HepG2 (cell line): ENCODE results near the gene KLHL18. TPM values are rescaled to one million over a fixed set of nuclear protein-coding genes. Genes with fewer than 3 reads are reported as not detected.

Experiments used
- ATAC-seq: fragments of 200-7000 bp; cut with Tn5 transposase; 3 replicates; pipeline ENCODE4 v1.9.1; 2020; ENCODE audit warnings: mild to moderate bottlenecking, moderate library complexity
- BruUV-seq: library from RNA; stranded (reverse); fragments of 400-500 nt; replicated peaks from 2 replicates; lab custom pipeline; 2021; lab: Mats Ljungman, UMichigan
- CTCF ChIA-PET: fragments of 300-600 bp; formaldehyde crosslinking; extraction: SDS; loops from one replicate; lab custom pipeline; 2021; ENCODE audit warnings: low total read pairs, inconsistent platforms, low intra/inter-chr PET ratio; lab: Yijun Ruan, JAX
- POLR2A ChIA-PET: fragments of 350-600 bp; sonication (Branson Sonifier 250); formaldehyde crosslinking; loops from one replicate; lab custom pipeline; 2020; ENCODE audit warnings: antibody characterized with exemption, inconsistent platforms; lab: Yijun Ruan, JAX
- DNase-seq: peaks from one replicate; pipeline ENCODE4 v3.0.0-alpha.2; 2015; ENCODE audit warnings: low spot score
- FAIRE-seq: peaks from 3 replicates; lab custom pipeline; 2011; peaks lifted over from hg19 to GRCh38; lab: Jason Lieb, UNC
- H2AFZ ChIP-seq: one replicate; pipeline ENCODE4 v1.6.1; 2011; ENCODE audit warnings: low read length, inconsistent platforms
- H3K27ac ChIP-seq: fragments of 300-600 bp; 3 replicates; pipeline ENCODE4 v1.8.0; 2011; ENCODE audit warnings: mixed run types, mild to moderate bottlenecking, mixed read lengths, low read length, inconsistent platforms; ENCODE audit not compliant: insufficient read depth; ENCODE audit errors: extremely low read length
- H3K27me3 ChIP-seq, 2 experiments: fragments of 200-600 bp in 1 of 2; 2 replicates in 1 of 2; 3 replicates in 1 of 2; pipeline versions ENCODE4 v1.6.0 to v1.8.0; 2011; ENCODE audit warnings: low read length in 2 of 2, mild to moderate bottlenecking in 2 of 2, moderate library complexity in 2 of 2, inconsistent platforms in 1 of 2; ENCODE audit not compliant: insufficient read depth in 2 of 2, control insufficient read depth in 1 of 2
- H3K36me3 ChIP-seq, 2 experiments: fragments of 200-600 bp in 1 of 2; replicated peaks in 1 of 2; 2 replicates in 1 of 2; 3 replicates in 1 of 2; pipeline versions ENCODE4 v1.5.1 to v1.8.0; 2011; ENCODE audit warnings: low read length in 2 of 2, inconsistent platforms in 1 of 2; ENCODE audit not compliant: insufficient read depth in 2 of 2, control insufficient read depth in 1 of 2
- H3K4me1 ChIP-seq: 2 replicates; pipeline ENCODE4 v1.5.1; 2012; ENCODE audit warnings: low read length, inconsistent platforms; ENCODE audit not compliant: insufficient read depth
- H3K4me2 ChIP-seq: 2 replicates; pipeline ENCODE4 v1.6.0; 2011; ENCODE audit warnings: low read depth, low read length, inconsistent platforms
- H3K4me3 ChIP-seq, 3 experiments: fragments of 200-600 bp in 1 of 3; sonication (generic), shearing (Covaris generic) in 1 of 3; replicated peaks in 1 of 3; 2 replicates each; pipeline ENCODE4 v1.5.1; 2011 to 2016; ENCODE audit warnings: low read length in 3 of 3, inconsistent platforms in 2 of 3, low read depth in 2 of 3, mild to moderate bottlenecking in 2 of 3, control low read depth in 1 of 3, mixed read lengths in 1 of 3; ENCODE audit not compliant: insufficient read depth in 1 of 3
- H3K79me2 ChIP-seq: one replicate; pipeline ENCODE4 v1.6.1; 2011; ENCODE audit warnings: low read length, inconsistent platforms; ENCODE audit not compliant: insufficient read depth
- H3K9ac ChIP-seq: 2 replicates; pipeline ENCODE4 v1.6.0; 2011; ENCODE audit warnings: mild to moderate bottlenecking, low read depth, low read length, inconsistent platforms; ENCODE audit not compliant: insufficient read depth
- H3K9me3 ChIP-seq: 2 replicates; pipeline ENCODE4 v1.5.1; 2012; ENCODE audit warnings: mild to moderate bottlenecking, low read length
- H4K20me1 ChIP-seq: 2 replicates; pipeline ENCODE4 v1.6.0; 2011; ENCODE audit warnings: inconsistent platforms, mild to moderate bottlenecking, low read length, moderate library complexity; ENCODE audit not compliant: insufficient read depth
- ARID3A ChIP-seq: IDR thresholded peaks from 2 replicates; pipeline ENCODE4 v1.6.1; 2012; ENCODE audit warnings: low read depth, low read length, improper control_type of control experiment
- SP2 ChIP-seq: sonication (generic); formaldehyde crosslinking; IDR thresholded peaks from 2 replicates; pipeline ENCODE4 v1.5.1; 2020; ENCODE audit warnings: mild to moderate bottlenecking, missing genetic modification reagents
- ZBTB38 ChIP-seq: sonication (generic); formaldehyde crosslinking; IDR thresholded peaks from 2 replicates; pipeline ENCODE4 v1.5.1; 2020; ENCODE audit warnings: mild to moderate bottlenecking, missing genetic modification reagents
- ZNF430 ChIP-seq: sonication (generic); formaldehyde crosslinking; IDR thresholded peaks from 2 replicates; pipeline ENCODE4 v1.9.0; 2021; ENCODE audit warnings: mild to moderate bottlenecking, missing genetic modification reagents
- ZNF547 ChIP-seq: sonication (generic); formaldehyde crosslinking; IDR thresholded peaks from 2 replicates; pipeline ENCODE4 v1.5.1; 2020; ENCODE audit warnings: mild to moderate bottlenecking, missing genetic modification reagents
- ZSCAN25 ChIP-seq: sonication (generic); formaldehyde crosslinking; IDR thresholded peaks from 2 replicates; pipeline ENCODE4 v1.8.0; 2022; ENCODE audit warnings: mild to moderate bottlenecking, missing genetic modification reagents
- ZSCAN30 ChIP-seq: sonication (generic); formaldehyde crosslinking; IDR thresholded peaks from 2 replicates; pipeline ENCODE4 v1.5.0; 2020; ENCODE audit warnings: mild to moderate bottlenecking, missing genetic modification reagents
- WGBS: methylation state at CpG from one replicate; pipeline ENCODE4 v1.1.6; 2017; ENCODE audit warnings: low lambda C conversion rate; 5-methylcytosine and 5-hydroxymethylcytosine counted together
- in situ Hi-C: cut with HindIII; loops from 2 replicates; pipeline ENCODE4 v1.10.0; 2017; ENCODE audit warnings: low pct_unique_long_range_greater_than_20kb; ENCODE audit not compliant: extremely low pct_ligation_motif_present
- intact Hi-C: fragments of 100-400 bp; cut with micrococcal nuclease; formaldehyde crosslinking; loops from one replicate; pipeline ENCODE4 v1.10.0; 2022; ENCODE audit not compliant: unreplicated experiment
- polyA plus RNA-seq, 8 experiments: library from polyadenylated mRNA; depleted of rRNA in 3 of 8; stranded (reverse) in 7 of 8; unstranded in 1 of 8; fragments of >200 nt; fragmentation: Illumina TruSeq in 4 of 8; extraction: Trizol in 4 of 8; gene quantifications; 2 replicates each; pipeline versions ENCODE4 v1.2.1 to v1.2.3, GENCODE V29; 2011 to 2016; ENCODE audit warnings: low read depth in 4 of 8, missing spikeins in 1 of 8, mixed read lengths in 1 of 8; ENCODE audit not compliant: insufficient read depth in 1 of 8
- small RNA-seq, 3 experiments: library from RNA; depleted of rRNA; stranded (forward); fragments of <200 nt; gene quantifications; one replicate each; pipeline ENCODE3, GENCODE V24; 2012; ENCODE audit warnings: low read depth in 2 of 3, low replicate concordance in 1 of 3; ENCODE audit not compliant: insufficient read length in 3 of 3, insufficient read depth in 2 of 3
- total RNA-seq, 5 experiments: library from RNA; depleted of rRNA; stranded (reverse); fragments of >200 nt; fragmentation: Illumina TruSeq; extraction: Trizol; gene quantifications; 2 replicates each; pipeline ENCODE4 v1.2.3, GENCODE V29; 2016; ENCODE audit warnings: low read depth in 1 of 5

Gene KLHL18
- total and polyA plus RNA-seq, 2 of the 13 experiments (the other 11 are each of a cell fraction or from before 2014, with no cell fraction given) = 17.5 to 18.8 TPM

GRCh38 chr3:47394881-47395280 is 112.1 kb downstream of the KLHL18 start:
- H3K4me1 ChIP-seq = peaks cover 48% of the 10 kb centered on the region
- H4K20me1 ChIP-seq = peaks cover 15% of the 10 kb centered on the region; the same call in 1 of the 2 replicates
- H3K27me3 ChIP-seq = no peaks in the 10 kb centered on the region
- 100% methylated on average over 3 of the region's 3 CpGs for WGBS
- no peak for FAIRE-seq
- ChIA-PET CTCF (no interaction called here), POLR2A (interaction anchor here (2.3 kb wide), 1 partner anchor 15 kb away, joined by 18 read pairs; the partner anchor contains the start of gene PTPN23)
- peaks cover 59% of the 10 kb centered on the region for H3K79me2 ChIP-seq
- H3K4me3 ChIP-seq = no peak overlapping the region
- no peak overlapping the region for H3K4me2 ChIP-seq
- intact Hi-C loops (loop anchor here (1.0 to 2.0 kb wide), 2 partner anchors 10 to 14 kb away; partner anchors contain the start of gene PTPN23), in situ Hi-C loops (no loop called here)
- H2AFZ ChIP-seq = no peak overlapping the region
- peaks cover 11 to 38% of the 10 kb centered on the region in 2 experiments for H3K36me3 ChIP-seq
- H3K27ac ChIP-seq = peak overlapping the region; percentile 59
- no peak for ATAC-seq
- no peak for DNase-seq
- no peak overlapping the region for H3K9ac ChIP-seq
- no peak for TF ChIP-seq ZSCAN30
- TF ChIP-seq SP2 = no peak
- no peak for TF ChIP-seq ZNF430 (CRISPR knock-in tag)
- no peak for TF ChIP-seq ZNF547 (CRISPR knock-in tag)
- no peak for TF ChIP-seq ZSCAN25 (CRISPR knock-in tag)
- no peak for TF ChIP-seq ZBTB38
- TF ChIP-seq ARID3A = no peak
- no peaks in the 10 kb centered on the region for H3K9me3 ChIP-seq
- no TSS peak for BruUV-seq

Small RNA genes lying within 50 kb of the gene (small RNA-seq; reads per million reads assigned to genes)
- 2.9 to 15.8 (median 5.2) reads per million in 3 experiments for gene SNORD13P3

Other genes starting within 250 kb of the KLHL18 start
- 24.2 and 39.5 TPM in 2 replicates for gene SETD2, start 118.8 kb upstream of the KLHL18 start, total RNA-seq (2016; rRNA removed; fragmentation: Illumina TruSeq; extraction: Trizol)
- gene SETD2, start 118.8 kb upstream of the KLHL18 start, polyA plus RNA-seq (2011; rRNA removed) = 14.2 and 15.0 TPM in 2 replicates
- 16.9 and 18.8 TPM in 2 replicates for gene KIF9, start 145 bp upstream of the KLHL18 start, total RNA-seq (2016; rRNA removed; fragmentation: Illumina TruSeq; extraction: Trizol)
- 4.3 and 5.1 TPM in 2 replicates for gene KIF9, start 145 bp upstream of the KLHL18 start, polyA plus RNA-seq (2011; rRNA removed)
- gene PTPN23, start 98.1 kb downstream of the KLHL18 start, total RNA-seq (2016; rRNA removed; fragmentation: Illumina TruSeq; extraction: Trizol) = 3.7 and 13.2 TPM in 2 replicates
- 2.3 and 3.2 TPM in 2 replicates for gene PTPN23, start 98.1 kb downstream of the KLHL18 start, polyA plus RNA-seq (2011; rRNA removed)
- gene SCAP, start 193.0 kb downstream of the KLHL18 start, total RNA-seq (2016; rRNA removed; fragmentation: Illumina TruSeq; extraction: Trizol) = 24.0 and 53.3 TPM in 2 replicates
- gene SCAP, start 193.0 kb downstream of the KLHL18 start, polyA plus RNA-seq (2011; rRNA removed) = 40.4 and 58.7 TPM in 2 replicates
- gene ELP6, start 230.8 kb downstream of the KLHL18 start, total RNA-seq (2016; rRNA removed; fragmentation: Illumina TruSeq; extraction: Trizol) = 38.6 and 45.0 TPM in 2 replicates
- 43.6 and 49.3 TPM in 2 replicates for gene ELP6, start 230.8 kb downstream of the KLHL18 start, polyA plus RNA-seq (2011; rRNA removed)